Measurements from ENCODE around the gene PLA2G3.

DNA sequence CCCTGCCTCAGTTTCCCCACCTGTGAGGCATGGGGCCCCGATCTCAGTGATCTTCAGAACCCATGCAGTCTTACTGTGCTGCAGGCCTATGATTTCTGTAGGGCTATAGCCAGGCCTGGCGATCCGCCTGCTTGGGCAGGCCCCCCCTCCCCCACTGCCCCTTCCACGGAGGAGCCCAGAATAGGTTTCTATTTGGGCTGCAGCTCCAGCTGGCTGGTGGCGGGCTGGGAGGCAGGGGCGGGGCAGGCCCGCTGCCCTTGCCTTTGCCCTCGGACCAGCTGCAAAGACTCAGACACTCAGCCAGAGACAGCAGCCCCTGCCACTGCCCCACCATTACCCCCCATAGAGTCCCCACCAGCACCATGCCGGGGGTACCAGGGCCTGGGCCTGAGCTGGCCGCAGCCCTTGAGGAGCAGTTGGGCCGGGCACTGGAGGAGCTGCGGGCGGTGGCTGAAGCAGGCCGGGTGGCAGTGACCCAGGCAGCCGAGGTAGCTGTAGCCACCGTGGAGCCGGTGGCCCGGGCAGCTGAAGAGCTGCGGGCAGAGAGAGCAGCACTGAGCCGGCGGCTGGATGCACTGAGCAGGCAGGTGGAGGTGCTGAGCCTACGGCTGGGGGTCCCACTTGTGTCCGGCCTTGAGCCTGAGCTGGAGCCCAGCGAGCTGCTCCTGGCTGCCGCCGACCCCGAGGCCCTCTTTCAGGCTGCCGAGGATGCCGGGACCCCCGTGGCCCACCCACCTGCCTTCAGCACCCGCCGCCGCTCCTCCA is 47.0 kb downstream of the PLA2G3 start:
- TF ChIP-seq POLR2A (IDR thresholded peaks at IDR 0.05; ENCODE audit: low read depth, low read length) (no peak), POLR2AphosphoS5 (IDR thresholded peaks at IDR 0.05; ENCODE audit: low read depth, low read length) (no peak), TAF1 (IDR thresholded peaks at IDR 0.05; ENCODE audit: low read depth, low read length) (no peak), SPI1 (IDR thresholded peaks at IDR 0.05; ENCODE audit: low read depth, low read length) (no peak), PAX5 (IDR thresholded peaks at IDR 0.05; ENCODE audit: insufficient read depth, low read length, severe bottlenecking) (no peak), POU2F2 (IDR thresholded peaks at IDR 0.05; ENCODE audit: low read depth, low read length) (no peak)
